OCI-LY7 (cell line): ENCODE measurements around the gene DBNDD2.

Source experiments
- EZH2phosphoT487 ChIP-seq: fragments of 200-600 bp; sonication (generic); IDR thresholded peaks from 2 replicates; pipeline ENCODE4 v1.6.1; 2018; ENCODE audit warnings: low read depth, borderline replicate concordance, mild to moderate bottlenecking, mixed run types, antibody characterized with exemption, low read length, moderate library complexity, mixed read lengths
- TF ChIP-seq, protein P1 (sequence below): fragments of 200-600 bp; sonication (generic); conservative IDR thresholded peaks from 2 replicates; pipeline ENCODE4 v1.5.1; 2014; ENCODE audit warnings: mild to moderate bottlenecking, antibody characterized with exemption, low read length, moderate library complexity, mixed read lengths

DNA sequence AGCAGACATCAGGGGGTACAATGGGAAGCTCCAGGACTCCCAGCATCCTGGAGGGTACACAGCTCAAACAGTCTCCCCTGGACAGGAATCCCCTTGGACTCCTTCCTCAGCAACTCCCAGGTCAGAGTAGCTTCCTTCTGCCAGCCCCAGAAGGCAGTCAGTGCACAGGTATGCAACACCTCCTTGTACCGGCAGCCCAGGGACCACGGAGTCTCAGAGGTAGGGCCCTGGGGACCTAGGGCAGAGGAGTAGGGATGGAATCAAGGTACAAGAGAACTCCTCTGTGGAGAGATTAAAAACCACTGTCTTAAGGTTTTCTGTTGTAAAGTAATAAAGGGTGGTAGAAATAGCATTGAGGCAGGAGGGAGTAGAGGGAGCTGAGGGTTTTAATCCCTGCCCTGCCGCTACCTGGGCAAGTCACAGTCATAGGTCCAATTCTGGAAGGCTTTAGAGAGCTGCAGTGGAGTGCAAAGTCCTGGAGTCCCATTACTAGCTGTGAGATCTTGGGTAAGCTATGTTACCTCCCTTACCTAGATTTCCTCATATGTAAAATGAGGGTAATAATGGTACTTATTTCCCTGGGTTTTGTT lies 37.4 kb upstream of the DBNDD2 start:
- TF ChIP-seq, protein P1, sequence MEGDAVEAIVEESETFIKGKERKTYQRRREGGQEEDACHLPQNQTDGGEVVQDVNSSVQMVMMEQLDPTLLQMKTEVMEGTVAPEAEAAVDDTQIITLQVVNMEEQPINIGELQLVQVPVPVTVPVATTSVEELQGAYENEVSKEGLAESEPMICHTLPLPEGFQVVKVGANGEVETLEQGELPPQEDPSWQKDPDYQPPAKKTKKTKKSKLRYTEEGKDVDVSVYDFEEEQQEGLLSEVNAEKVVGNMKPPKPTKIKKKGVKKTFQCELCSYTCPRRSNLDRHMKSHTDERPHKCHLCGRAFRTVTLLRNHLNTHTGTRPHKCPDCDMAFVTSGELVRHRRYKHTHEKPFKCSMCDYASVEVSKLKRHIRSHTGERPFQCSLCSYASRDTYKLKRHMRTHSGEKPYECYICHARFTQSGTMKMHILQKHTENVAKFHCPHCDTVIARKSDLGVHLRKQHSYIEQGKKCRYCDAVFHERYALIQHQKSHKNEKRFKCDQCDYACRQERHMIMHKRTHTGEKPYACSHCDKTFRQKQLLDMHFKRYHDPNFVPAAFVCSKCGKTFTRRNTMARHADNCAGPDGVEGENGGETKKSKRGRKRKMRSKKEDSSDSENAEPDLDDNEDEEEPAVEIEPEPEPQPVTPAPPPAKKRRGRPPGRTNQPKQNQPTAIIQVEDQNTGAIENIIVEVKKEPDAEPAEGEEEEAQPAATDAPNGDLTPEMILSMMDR: no peak
- no peak for TF ChIP-seq EZH2phosphoT487
